CD4-positive, alpha-beta T cell treated with Interferon alpha-2 for 1 hour (primary cell): ENCODE data around the gene FTSJ3.
"Not testable (repeated sequence)": the region's sequence is repeated elsewhere in the genome, so short reads cannot be mapped to it uniquely, and the experiment has no call there.

Experiments used
- DNase-seq, 2 donors: peaks; one replicate each; pipeline ENCODE4 v3.0.0-alpha.2; 2020 to 2022

FTSJ3 gene, protein sequence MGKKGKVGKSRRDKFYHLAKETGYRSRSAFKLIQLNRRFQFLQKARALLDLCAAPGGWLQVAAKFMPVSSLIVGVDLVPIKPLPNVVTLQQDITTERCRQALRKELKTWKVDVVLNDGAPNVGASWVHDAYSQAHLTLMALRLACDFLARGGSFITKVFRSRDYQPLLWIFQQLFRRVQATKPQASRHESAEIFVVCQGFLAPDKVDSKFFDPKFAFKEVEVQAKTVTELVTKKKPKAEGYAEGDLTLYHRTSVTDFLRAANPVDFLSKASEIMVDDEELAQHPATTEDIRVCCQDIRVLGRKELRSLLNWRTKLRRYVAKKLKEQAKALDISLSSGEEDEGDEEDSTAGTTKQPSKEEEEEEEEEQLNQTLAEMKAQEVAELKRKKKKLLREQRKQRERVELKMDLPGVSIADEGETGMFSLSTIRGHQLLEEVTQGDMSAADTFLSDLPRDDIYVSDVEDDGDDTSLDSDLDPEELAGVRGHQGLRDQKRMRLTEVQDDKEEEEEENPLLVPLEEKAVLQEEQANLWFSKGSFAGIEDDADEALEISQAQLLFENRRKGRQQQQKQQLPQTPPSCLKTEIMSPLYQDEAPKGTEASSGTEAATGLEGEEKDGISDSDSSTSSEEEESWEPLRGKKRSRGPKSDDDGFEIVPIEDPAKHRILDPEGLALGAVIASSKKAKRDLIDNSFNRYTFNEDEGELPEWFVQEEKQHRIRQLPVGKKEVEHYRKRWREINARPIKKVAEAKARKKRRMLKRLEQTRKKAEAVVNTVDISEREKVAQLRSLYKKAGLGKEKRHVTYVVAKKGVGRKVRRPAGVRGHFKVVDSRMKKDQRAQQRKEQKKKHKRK

DNA sequence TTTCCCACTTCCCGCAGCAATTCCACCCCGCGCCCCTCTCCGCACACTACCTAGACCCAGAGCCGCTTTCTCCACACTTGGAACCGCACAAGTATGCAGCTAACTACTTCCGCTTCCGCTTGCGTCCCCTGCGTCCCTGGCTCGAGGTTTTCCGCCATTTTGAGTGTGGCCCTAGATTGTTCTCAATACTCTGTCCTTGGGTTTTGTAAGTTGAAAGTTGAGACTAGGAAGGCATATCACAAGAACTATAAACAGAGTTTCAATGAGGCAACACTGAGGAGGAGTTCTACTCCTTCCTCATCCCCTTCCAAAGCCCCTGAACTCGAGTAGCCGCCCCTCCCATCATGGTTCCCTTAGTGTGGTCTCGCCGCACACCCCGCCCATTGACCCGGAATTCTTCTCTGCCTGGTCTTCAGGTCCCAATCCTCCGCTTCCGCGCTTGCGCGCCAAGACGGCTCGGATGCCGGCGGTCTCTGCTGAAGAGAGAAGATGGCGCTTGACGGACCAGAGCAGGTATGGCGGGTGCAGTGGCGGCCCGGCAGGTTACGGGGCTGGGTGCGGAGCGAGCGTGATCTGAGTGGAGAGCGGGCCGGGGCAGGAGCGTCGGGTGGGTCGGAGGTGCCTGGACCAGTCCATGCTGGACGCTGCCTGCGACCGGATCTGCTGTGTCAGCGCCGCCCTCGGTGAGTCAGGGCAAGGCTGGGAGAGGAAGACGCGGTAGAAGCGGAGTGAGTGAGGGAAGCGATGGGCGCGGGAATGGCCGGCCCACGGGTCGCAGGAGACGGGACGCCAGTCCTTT, at the start of gene FTSJ3, which contains the start of gene PSMC5:
FTSJ3 (minus strand) TSS at position 662 of the 799 bp plus-strand sequence. CDS start 761 bp downstream, outside the sequence.
PSMC5 (plus strand) TSS at position 430 of the 799 bp plus-strand sequence; CDS start at position 490, 60 bp downstream.
- peak; percentile 95 to 96 for DNase-seq

DNA sequence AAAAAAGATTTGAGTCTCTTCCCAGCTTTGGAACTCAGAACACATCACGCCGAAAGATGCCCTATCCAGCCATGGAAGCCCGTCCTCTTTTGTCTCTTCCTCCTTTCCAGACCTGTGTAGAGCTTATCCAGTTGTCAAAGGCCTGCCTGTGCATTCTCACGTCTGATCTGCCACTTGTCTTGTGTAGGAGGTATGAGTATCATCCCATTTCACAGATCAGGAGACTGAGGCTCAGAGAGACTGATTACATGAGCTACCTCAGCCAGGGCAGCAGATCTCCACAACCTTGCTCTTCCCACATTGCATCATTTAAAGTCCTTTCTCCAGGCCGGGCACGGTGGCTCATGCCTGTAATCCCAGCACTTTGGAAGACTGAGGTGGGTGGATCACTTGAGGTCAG, 47.2 kb upstream of the FTSJ3 start:
- not testable (repeated sequence) for DNase-seq

DNA sequence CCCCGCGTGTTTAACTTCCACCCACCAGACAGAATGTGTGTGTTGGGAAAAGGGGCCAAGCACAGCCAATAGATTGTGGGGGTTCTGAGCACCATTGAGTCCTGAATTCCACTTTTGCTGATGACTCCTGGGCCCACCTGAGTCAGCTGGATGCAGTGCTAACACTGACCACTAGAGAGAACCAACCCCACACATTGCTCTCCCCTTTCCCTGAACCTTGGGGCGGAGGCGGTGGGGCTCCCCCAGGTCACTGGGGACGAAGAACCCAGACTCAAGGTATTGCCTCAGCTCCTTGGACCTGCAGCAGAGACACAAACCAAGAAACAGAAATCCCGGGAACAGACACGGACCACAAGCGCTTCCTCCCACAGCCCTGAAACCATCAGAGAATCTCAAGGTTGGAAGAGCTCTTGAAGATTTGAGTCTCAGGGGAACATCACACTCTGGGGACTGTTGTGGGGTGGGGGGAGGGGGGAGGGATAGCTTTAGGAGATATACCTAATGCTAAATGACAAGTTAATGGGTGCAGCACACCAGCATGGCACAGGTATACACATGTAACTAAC, 46.7 kb upstream of the FTSJ3 start:
- not testable (repeated sequence) for DNase-seq

GRCh38 chr17:63873577-63873976, 46.1 kb upstream of the FTSJ3 start, which contains the start of gene CSH2:
TSS of gene CSH2 (minus strand) at chr17:63873677. CDS start at chr17:63873614, 63 bp downstream.
- not testable (repeated sequence) for DNase-seq

DNA sequence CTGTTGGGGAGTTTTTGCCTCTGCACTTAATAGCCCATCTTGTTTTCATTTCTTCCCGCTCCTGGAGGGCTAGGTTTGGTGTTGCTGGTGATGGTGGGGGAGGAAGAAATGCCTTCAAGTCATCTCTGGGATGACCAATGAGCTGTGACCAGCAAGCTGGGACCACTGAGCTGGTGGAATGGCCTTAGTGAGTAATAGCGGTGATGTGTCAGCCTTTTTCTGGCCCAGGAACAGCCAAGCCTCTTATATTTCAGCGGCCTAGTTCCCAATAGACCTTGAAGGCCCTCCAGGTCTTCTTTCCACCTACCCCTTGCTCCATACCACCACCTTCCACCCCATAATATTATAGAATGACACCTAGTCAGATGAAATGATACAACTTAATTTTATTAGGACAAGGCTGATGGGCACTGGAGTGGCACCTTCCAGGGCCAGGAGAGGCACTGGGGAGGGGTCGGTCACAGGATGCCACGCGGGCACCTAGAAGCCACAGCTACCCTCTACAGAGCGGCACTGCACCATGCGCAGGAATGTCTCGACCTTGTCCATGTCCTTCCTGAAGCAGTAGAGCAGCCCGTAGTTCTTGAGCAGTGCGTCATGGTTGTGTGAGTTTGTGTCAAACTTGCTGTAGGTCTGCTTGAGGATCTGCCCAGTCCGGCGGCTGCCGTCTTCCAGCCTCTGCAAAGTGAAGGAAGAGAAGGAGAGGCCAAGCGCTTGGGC, 44.3 kb upstream of the FTSJ3 start:
- not testable (repeated sequence) for DNase-seq

DNA sequence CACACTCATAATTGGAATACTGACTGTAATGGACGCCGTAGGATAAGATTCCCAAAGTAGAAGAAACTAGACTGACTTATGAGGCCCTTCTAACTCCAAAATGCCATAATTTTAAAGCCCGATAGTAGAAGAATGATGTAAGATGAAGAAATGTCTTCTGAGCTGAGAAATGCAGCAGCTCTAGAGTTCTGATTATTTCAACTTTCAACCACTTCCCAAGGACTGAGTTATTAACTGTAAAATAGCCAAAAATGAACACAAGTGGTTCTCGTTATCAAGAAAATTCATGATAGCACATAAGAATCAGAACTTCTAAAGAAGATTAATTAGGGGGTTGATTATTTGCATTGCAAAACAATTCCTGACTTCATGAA, 42.8 kb upstream of the FTSJ3 start:
- not testable (repeated sequence) for DNase-seq

DNA sequence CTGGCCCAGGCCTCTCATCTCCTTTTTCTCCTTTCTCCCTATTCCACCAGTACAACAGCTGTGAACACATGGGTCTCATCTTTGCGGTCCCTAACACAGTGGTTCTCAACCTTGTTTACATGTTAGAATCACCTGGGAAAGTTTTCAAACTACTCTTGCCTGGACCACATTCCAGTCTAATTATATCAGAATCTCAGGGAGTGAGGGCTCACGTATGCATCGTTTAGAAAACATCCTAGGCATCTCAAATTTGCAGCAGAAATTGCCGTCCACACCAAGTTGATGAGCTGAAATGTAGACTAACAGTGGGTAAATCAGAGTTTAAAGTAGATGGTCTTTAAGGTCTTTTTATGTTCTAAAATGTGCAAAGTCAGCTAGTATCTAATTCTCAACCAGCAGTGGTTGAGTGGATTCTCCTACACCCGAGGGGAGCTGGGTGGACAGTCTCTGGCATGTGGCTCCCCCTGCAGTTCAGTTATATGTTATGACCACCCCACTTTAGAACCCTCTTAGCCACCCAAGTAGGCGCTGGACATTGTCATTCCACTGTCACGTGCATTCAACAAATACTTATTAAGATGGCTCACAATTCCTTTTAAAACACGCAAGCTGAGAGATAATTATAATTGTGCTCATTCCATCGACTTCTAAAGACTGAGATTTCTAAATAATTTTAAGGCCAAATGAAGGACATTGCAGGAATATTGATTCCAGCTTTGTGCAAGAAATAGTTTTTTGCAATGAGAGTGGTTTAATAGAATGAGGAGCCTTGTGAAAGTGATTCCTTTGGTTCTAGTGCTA, 42.2 kb upstream of the FTSJ3 start:
- DNase-seq: not testable (repeated sequence)

- not testable (repeated sequence) for DNase-seq
These were observed 39.2 kb upstream of the FTSJ3 start for GRCh38 chr17:63866625-63867024.

DNA sequence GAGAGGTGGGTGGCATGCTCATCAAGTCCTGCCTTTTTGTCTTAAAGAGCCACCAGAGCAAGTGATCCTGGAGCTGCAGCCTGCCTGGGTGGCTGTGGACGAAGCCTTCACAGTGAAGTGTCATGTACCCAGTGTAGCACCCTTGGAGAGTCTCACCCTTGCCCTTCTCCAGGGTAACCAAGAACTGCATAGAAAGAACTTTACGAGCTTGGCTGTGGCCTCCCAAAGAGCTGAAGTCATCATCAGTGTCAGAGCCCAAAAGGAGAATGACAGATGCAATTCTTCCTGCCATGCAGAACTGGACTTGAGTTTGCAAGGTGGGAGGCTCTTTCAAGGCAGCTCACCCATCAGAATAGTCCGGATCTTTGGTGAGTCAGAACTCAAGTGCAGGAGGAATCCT, 31.8 kb upstream of the FTSJ3 start:
- DNase-seq: no peak

GRCh38 chr17:63856425-63856824, 29.0 kb upstream of the FTSJ3 start:
- not testable (repeated sequence) for DNase-seq

- DNase-seq: no peak
These were observed 27.7 kb upstream of the FTSJ3 start for GRCh38 chr17:63855185-63855584.

- DNase-seq: no peak
These were observed 27.2 kb upstream of the FTSJ3 start for GRCh38 chr17:63854709-63855108.

- no peak for DNase-seq
These were observed 25.8 kb upstream of the FTSJ3 start for GRCh38 chr17:63853260-63853659.

GRCh38 chr17:63850401-63850800, 22.9 kb upstream of the FTSJ3 start:
- no peak for DNase-seq

DNA sequence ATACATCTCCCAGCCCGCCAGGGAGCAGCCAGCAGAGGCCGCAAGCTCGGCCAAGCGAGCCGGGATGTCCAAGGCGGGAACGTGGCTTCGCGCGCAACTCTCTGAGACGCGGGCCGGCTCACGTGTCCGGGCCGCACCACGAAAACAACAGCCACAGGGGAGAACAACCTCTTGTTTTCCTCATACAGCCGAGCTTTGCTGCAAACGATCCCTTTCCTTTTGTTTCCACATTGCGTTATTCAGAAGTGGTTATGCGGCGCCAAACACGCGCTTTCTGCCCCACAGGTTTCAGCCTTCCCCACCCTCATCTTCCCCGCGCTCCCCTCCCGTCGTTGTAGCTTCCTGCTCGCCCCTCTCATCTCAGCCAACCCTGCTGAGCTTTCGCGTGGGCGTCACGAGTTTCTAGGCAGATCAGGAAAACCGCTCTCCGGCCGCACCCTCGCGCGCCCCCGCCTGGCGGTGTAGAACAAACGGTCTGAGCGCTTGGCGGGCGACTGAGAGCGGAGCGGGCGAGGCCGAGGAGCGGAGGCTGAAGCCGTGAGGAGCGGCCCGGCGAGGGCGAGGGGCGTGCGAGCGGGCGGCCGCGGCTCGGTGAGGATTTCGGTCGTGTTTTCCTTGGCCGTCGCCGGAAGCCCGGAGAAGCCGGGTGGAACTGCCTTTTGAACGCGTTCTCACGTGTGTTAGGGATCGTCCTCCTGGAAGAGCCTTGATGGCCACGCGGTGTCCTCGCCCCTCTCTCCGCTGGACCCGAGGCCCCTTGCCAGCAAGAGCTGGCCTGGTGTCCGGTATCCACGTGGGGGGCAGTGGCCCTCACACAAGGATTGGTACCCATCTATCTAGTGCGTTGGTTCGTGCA, 21.6 kb upstream of the FTSJ3 start:
- DNase-seq: peak; percentile 95

GRCh38 chr17:63847525-63848249, 20.2 kb upstream of the FTSJ3 start:
- no peak for DNase-seq

DNA sequence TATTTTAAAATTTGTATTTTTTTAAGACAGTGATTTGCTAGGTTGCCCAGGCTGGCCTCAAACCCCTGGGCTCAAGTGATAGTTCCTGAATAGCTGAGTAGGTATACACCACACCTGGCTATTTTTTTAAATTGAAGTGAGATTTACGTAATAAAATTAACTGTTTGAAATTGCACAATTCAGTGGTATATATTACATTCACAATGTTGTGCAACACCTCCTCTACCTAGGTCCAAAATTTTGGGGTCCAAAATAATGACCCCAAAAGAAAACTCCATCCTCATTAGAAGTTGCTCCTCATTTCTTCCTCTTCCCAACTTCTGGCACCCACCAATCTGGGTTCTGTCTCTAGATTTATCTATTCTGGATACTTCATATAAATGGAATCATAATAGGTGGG, 18.0 kb upstream of the FTSJ3 start:
- DNase-seq: no peak

GRCh38 chr17:63843910-63844677, 16.6 kb upstream of the FTSJ3 start:
- DNase-seq: no peak
